GM12865 (cell line): ENCODE measurements around the gene MRPL14.
A peak's percentile ranks its signal among the peaks of the same experiment; 100 is the strongest.

Experiments used
- DNase-seq: peaks from one replicate; pipeline ENCODE4 v3.0.0; 2010; ENCODE audit warnings: low read depth
- H3K4me3 ChIP-seq: 2 replicates; pipeline ENCODE4 v1.5.1; 2011; ENCODE audit warnings: mild to moderate bottlenecking, low read depth, low read length, control low read depth
- CTCF ChIP-seq: IDR thresholded peaks from 2 replicates; pipeline ENCODE4 v1.5.1; 2011; ENCODE audit warnings: low read length, control low read depth, low read depth, inconsistent platforms; ENCODE audit not compliant: insufficient read depth; ENCODE audit errors: missing control alignments

Gene MRPL14

GRCh38 chr6:44086931-44087574 lies 40.2 kb downstream of the MRPL14 start:
- TF ChIP-seq CTCF: no peak
- DNase-seq: no peak
- H3K4me3 ChIP-seq: no peak overlapping the region

- H3K4me3 ChIP-seq: no peak overlapping the region
- no peak for DNase-seq
- TF ChIP-seq CTCF: no peak
Observed at GRCh38 chr6:44085219-44085618, 42.0 kb downstream of the MRPL14 start.

- TF ChIP-seq CTCF: no peak
- H3K4me3 ChIP-seq: no peak overlapping the region
- DNase-seq: no peak
Observed at GRCh38 chr6:44084231-44085014, 42.8 kb downstream of the MRPL14 start.

- H3K4me3 ChIP-seq: no peak overlapping the region
- TF ChIP-seq CTCF: no peak
- DNase-seq: no peak
Observed at GRCh38 chr6:44082872-44083321, 44.4 kb downstream of the MRPL14 start.

DNA sequence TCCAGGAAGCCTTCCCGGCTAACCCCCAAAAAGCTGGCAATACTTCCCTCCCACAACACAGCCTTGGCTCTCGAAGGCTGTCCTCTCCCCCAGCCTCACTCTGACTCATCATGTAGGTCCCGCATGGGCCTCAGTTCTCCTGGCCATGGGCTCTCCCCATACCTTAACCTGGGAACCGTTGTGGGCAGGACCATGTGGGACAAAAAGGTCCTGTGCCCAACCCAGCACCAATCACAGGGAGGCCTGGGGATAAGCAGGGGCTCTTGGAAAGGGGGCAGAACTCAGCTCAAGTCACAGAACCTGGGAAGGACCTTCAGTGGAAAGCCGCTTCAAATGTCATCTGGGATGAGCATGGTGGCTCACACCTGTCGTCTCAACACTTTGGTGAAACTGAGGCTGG lies 45.5 kb downstream of the MRPL14 start:
- H3K4me3 ChIP-seq: no peak overlapping the region
- no peak for TF ChIP-seq CTCF
- DNase-seq: no peak

DNA sequence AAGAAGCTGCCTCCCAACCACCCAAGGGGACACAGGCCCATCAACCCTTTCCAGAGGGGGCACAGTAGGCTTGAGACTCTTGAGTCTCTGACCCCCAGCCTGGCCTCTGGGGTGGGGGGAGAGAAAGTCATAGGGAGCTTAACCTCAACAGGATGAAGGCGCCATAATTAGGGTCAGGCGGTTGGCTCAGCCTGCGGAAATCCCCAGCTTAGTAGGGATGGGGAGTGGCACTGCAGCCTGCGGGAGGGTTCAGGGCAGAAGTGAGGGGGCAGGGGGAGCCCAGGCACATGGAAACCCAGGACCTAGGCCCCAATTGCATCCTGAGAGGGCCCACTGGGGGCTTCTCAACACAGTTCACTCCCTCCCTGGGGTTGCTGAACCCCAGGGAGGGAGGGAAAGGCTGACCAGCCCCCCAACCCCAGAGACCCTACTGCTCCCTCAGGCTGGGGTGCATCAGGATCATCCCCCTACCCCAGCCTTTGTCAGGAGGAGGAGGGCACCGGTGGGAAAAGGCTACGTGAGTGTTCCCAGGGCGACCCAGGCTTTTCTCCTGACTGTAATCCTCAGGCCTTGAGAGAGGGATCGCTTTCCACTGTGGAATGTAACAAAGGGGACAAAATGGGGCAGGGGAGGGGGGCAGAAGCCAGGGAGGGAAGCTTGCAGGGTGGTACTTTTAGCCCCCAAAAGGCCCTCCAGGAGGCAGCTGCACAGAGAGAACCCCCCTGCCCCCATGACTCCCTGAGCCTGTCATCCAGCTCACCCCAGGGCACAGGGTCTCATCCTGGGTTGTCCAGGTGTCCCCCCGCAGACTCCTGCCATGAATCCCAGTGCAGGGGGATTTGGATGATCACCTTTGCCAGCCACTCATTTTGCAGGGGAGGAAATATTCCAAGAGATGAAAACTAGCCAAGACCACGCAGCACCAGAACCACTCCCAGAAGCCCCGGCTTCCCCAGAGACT lies 46.4 kb downstream of the MRPL14 start:
- TF ChIP-seq CTCF: no peak
- DNase-seq: peak; percentile 49
- H3K4me3 ChIP-seq: no peak overlapping the region
